LNCaP clone FGC (cell line): ENCODE measurements around the gene ERAL1.
"Not testable (repeated sequence)": the region's sequence is repeated elsewhere in the genome, so short reads cannot be mapped to it uniquely, and the experiment has no call there.

Experiments
- DNase-seq: peaks from one replicate; pipeline ENCODE4 v3.0.0-alpha.2; 2011; ENCODE audit warnings: low read depth
- H3K4me3 ChIP-seq: 2 replicates; pipeline ENCODE4 v1.5.1; 2011; ENCODE audit warnings: mild to moderate bottlenecking, low read depth, low read length, control low read depth
- CTCF ChIP-seq: IDR thresholded peaks from 2 replicates; pipeline ENCODE4 v1.5.1; 2012; ENCODE audit warnings: mild to moderate bottlenecking; ENCODE audit not compliant: control insufficient read depth, insufficient read depth; ENCODE audit errors: extremely low read depth

The ERAL1 gene

GRCh38 chr17:28841901-28842281 is 12.9 kb upstream of the ERAL1 start:
- no peak for TF ChIP-seq CTCF
- no peak for DNase-seq
- peak overlapping the region; percentile 73 for H3K4me3 ChIP-seq

- peak within 1 kb of the TSS; percentile 73 for H3K4me3 ChIP-seq
- no peak for DNase-seq
- no peak for TF ChIP-seq CTCF
Observed at GRCh38 chr17:28842282-28843012, 12.4 kb upstream of the ERAL1 start, which contains the start of gene FAM222B. Gene FAM222B (minus strand): TSS chr17:28842790. CDS start chr17:28766667, 76,123 bp downstream.

- no peak for TF ChIP-seq CTCF
- no peak overlapping the region for H3K4me3 ChIP-seq
- no peak for DNase-seq
Observed at GRCh38 chr17:28843816-28844148, 11.0 kb upstream of the ERAL1 start.

- no peak for DNase-seq
- H3K4me3 ChIP-seq, result no peak overlapping the region
Observed at GRCh38 chr17:28846231-28846630, 8.6 kb upstream of the ERAL1 start.

GRCh38 chr17:28846699-28847098 is 8.1 kb upstream of the ERAL1 start:
- not testable (repeated sequence) for H3K4me3 ChIP-seq, DNase-seq

More at GRCh38 chr17:28846231-28846630, 8.6 kb upstream of the ERAL1 start:
- no peak for TF ChIP-seq CTCF

GRCh38 chr17:28848667-28849066 is 6.1 kb upstream of the ERAL1 start:
- not testable (repeated sequence) for DNase-seq, H3K4me3 ChIP-seq
- peak; percentile 23; the same call in 1 of the 2 replicates for TF ChIP-seq CTCF

- DNase-seq, result no peak
- H3K4me3 ChIP-seq, result no peak overlapping the region
- no peak for TF ChIP-seq CTCF
Observed at GRCh38 chr17:28849281-28849680, 5.5 kb upstream of the ERAL1 start.
